ENCODE measurements around the gene ZFPM1.
A peak's percentile ranks its signal among the peaks of the same experiment; 100 is the strongest.

Gene ZFPM1

DNA sequence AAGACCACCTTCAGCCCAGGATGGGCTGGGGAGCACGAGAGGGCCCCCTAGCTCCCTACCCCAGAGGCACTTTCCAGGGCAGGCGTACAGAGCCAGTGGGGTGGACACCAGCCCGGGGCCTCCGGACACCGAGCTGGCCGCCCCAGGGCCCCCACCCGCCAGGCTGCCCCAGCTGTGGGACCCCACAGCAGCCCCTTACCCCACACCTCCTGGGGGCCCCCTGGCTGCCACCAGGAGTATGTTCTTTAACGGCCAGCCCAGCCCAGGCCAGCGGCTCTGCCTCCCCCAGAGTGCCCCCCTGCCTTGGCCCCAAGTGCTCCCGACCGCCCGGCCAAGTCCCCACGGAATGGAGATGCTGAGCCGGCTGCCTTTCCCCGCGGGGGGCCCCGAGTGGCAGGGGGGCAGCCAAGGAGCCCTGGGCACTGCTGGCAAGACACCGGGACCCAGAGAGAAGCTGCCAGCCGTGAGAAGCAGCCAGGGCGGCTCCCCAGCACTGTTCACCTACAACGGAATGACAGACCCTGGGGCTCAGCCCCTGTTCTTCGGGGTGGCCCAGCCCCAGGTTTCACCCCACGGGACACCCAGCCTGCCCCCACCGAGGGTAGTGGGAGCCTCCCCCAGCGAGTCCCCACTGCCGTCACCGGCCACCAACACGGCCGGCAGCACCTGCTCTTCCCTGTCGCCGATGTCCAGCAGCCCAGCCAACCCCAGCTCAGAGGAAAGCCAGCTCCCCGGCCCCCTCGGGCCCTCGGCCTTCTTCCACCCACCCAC is 24.3 kb upstream of the ZFPM1 start:
- no peaks in the 10 kb centered on the region for H3K36me3 ChIP-seq (ENCODE audit: control insufficient read depth, insufficient read depth, low read length)
- no peak overlapping the region for H3K4me3 ChIP-seq (ENCODE audit: extremely low read depth, insufficient read depth, low read length, poor library complexity, severe bottlenecking)
- H3K27ac ChIP-seq (ENCODE audit: low read depth, low read length, severe bottlenecking): no peak overlapping the region
- no peaks in the 10 kb centered on the region for H3K9me3 ChIP-seq (ENCODE audit: control insufficient read depth, low read length)
- peaks cover 2% of the 10 kb centered on the region for H3K4me1 ChIP-seq (ENCODE audit: control insufficient read depth, insufficient read depth, low read length, poor library complexity, severe bottlenecking)
- 91 to 92% methylated on average over 20 to 26 of the region's 34 CpGs for WGBS, 2 experiments (ENCODE audit: insufficient coverage in 2 of 2)

DNA sequence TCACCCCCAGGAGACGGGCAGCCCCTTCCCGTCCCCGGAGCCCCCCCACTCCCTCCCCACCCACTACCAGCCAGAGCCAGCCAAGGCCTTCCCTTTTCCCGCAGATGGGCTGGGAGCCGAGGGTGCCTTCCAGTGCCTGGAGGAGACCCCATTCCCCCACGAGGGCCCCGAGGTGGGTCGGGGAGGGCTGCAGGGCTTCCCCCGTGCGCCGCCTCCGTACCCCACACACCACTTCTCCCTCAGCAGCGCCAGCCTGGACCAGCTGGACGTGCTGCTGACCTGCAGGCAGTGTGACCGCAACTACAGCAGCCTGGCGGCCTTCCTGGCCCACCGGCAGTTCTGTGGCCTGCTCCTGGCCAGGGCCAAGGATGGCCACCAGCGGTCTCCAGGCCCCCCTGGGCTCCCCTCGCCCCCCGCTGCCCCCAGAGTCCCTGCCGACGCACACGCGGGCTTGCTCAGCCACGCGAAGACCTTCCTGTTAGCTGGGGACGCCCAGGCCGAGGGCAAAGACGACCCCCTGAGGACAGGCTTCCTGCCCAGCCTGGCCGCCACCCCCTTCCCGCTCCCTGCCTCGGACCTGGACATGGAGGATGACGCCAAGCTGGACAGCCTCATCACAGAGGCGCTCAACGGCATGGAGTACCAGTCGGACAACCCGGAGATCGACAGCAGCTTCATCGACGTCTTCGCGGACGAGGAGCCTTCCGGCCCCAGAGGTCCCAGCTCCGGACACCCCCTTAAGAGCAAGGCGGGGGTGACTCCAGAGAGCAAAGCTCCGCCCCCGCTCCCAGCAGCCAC is 23.5 kb upstream of the ZFPM1 start:
- no peaks in the 10 kb centered on the region for H3K9me3 ChIP-seq (ENCODE audit: control insufficient read depth, low read length)
- 91% methylated on average over 25 to 42 of the region's 48 CpGs for WGBS, 2 experiments (ENCODE audit: insufficient coverage in 2 of 2)
- no peak overlapping the region for H3K27ac ChIP-seq (ENCODE audit: low read depth, low read length, severe bottlenecking)
- H3K4me1 ChIP-seq (ENCODE audit: control insufficient read depth, insufficient read depth, low read length, poor library complexity, severe bottlenecking): peaks cover 2% of the 10 kb centered on the region
- H3K36me3 ChIP-seq (ENCODE audit: control insufficient read depth, insufficient read depth, low read length): no peaks in the 10 kb centered on the region
- peak overlapping the region; percentile 25 for H3K4me3 ChIP-seq (ENCODE audit: extremely low read depth, insufficient read depth, low read length, poor library complexity, severe bottlenecking)

DNA sequence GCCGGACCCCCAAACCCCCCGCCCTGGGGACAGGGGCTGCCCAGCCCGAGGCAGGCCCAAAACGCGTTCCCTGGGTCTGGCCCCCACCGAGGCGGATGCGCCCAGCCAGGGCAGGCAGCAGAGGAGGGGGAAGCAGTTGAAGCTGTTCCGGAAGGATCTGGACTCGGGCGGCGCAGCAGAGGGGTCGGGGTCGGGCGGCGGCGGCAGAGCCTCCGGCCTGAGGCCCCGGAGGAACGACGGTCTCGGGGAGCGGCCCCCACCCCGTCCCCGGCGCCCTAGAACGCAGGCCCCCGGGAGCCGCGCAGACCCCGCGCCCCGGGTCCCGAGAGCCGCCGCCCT is 22.9 kb upstream of the ZFPM1 start:
- no peaks in the 10 kb centered on the region for H3K36me3 ChIP-seq (ENCODE audit: control insufficient read depth, insufficient read depth, low read length)
- H3K27ac ChIP-seq (ENCODE audit: low read depth, low read length, severe bottlenecking): no peak overlapping the region
- H3K4me3 ChIP-seq (ENCODE audit: extremely low read depth, insufficient read depth, low read length, poor library complexity, severe bottlenecking): peak overlapping the region; percentile 25
- H3K4me1 ChIP-seq (ENCODE audit: control insufficient read depth, insufficient read depth, low read length, poor library complexity, severe bottlenecking): peaks cover 2% of the 10 kb centered on the region
- no peaks in the 10 kb centered on the region for H3K9me3 ChIP-seq (ENCODE audit: control insufficient read depth, low read length)
- 31 to 44% methylated on average over 32 to 34 of the region's 36 CpGs for WGBS, 2 experiments (ENCODE audit: insufficient coverage in 2 of 2)

DNA sequence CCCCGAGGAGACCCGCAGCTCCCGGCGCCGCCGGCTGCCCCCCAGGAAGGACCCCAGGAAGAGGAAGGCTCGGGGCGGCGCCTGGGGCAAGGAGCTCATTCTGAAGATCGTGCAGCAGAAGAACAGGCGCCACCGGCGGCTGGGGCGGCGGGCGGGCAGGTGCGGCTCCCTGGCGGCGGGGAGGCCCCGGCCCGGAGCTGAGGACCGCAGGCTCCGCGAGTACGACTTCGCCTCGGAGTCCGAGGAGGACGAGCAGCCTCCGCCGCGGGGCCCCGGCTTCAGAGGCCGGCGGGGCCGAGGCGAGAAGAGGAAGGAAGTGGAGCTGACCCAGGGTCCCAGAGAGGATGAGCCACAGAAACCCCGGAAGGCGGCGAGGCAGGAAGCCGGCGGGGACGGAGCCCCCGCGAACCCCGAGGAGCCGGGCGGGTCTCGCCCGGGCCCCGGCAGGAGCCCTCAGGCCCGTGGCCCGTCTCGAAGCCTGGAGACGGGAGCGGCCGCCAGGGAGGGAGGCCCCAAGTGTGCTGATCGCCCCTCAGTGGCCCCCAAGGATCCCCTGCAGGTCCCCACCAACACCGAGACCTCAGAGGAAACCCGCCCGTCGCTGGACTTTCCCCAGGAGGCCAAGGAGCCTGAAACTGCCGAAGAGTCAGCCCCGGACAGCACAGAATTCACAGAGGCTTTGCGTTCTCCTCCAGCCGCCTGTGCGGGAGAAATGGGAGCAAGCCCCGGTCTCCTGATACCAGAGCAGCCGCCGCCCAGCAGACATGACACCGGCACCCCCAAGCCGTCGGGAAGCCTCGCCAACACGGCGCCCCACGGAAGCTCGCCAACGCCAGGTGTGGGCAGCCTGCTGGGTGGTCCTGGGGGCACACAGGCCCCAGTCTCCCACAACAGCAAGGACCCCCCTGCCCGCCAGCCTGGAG is 22.3 kb upstream of the ZFPM1 start:
- no peak overlapping the region for H3K27ac ChIP-seq (ENCODE audit: low read depth, low read length, severe bottlenecking)
- H3K36me3 ChIP-seq (ENCODE audit: control insufficient read depth, insufficient read depth, low read length): no peaks in the 10 kb centered on the region
- peak overlapping the region; percentile 25 for H3K4me3 ChIP-seq (ENCODE audit: extremely low read depth, insufficient read depth, low read length, poor library complexity, severe bottlenecking)
- H3K4me1 ChIP-seq (ENCODE audit: control insufficient read depth, insufficient read depth, low read length, poor library complexity, severe bottlenecking): peaks cover 2% of the 10 kb centered on the region
- WGBS, 2 experiments (ENCODE audit: insufficient coverage in 2 of 2): 44% methylated on average over 72 to 79 of the region's 80 CpGs
- H3K9me3 ChIP-seq (ENCODE audit: control insufficient read depth, low read length): no peaks in the 10 kb centered on the region

DNA sequence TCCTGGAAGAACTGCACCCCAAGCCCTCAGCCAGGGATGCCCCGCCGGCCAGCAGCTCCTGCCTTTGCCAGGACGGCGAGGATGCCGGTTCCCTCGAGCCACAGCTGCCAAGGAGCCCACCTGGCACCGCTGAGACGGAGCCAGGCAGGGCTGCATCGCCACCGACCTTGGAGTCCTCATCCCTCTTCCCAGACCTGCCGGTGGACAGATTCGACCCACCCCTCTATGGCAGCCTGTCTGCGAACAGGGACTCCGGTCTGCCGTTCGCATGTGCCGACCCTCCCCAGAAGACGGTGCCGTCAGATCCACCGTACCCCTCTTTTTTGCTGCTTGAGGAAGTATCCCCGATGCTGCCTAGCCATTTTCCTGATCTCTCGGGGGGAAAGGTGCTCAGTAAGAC is 21.4 kb upstream of the ZFPM1 start:
- Histone ChIP-seq H3K9me3 (ENCODE audit: control insufficient read depth, low read length) (no peaks in the 10 kb centered on the region), H3K4me3 (ENCODE audit: extremely low read depth, insufficient read depth, low read length, poor library complexity, severe bottlenecking) (no peak overlapping the region), H3K4me1 (ENCODE audit: control insufficient read depth, insufficient read depth, low read length, poor library complexity, severe bottlenecking) (peaks cover 2% of the 10 kb centered on the region), H3K36me3 (ENCODE audit: control insufficient read depth, insufficient read depth, low read length) (no peaks in the 10 kb centered on the region), H3K27ac (ENCODE audit: low read depth, low read length, severe bottlenecking) (no peak overlapping the region)
- WGBS, 2 experiments (ENCODE audit: insufficient coverage in 2 of 2): 90 to 91% methylated on average over 22 of the region's 22 CpGs

DNA sequence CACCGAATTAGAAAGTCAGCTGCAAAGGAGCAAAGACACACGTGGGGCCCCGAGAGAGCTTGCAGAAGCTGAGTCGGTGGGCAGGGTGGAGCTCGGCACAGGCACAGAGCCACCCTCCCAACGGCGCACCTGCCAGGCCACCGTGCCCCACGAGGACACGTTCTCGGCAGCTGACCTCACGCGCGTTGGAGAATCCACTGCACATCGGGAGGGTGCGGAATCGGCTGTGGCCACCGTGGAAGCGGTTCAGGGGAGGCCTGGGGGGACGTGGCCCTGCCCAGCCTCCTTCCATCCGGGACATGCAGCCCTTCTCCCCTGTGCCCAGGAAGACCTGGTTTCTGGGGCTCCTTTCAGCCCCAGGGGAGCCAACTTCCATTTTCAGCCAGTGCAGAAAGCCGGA is 20.9 kb upstream of the ZFPM1 start:
- Histone ChIP-seq H3K27ac (ENCODE audit: low read depth, low read length, severe bottlenecking) (no peak overlapping the region), H3K4me3 (ENCODE audit: extremely low read depth, insufficient read depth, low read length, poor library complexity, severe bottlenecking) (no peak overlapping the region), H3K36me3 (ENCODE audit: control insufficient read depth, insufficient read depth, low read length) (no peaks in the 10 kb centered on the region), H3K4me1 (ENCODE audit: control insufficient read depth, insufficient read depth, low read length, poor library complexity, severe bottlenecking) (peaks cover 2% of the 10 kb centered on the region), H3K9me3 (ENCODE audit: control insufficient read depth, low read length) (no peaks in the 10 kb centered on the region)
- WGBS, 2 experiments (ENCODE audit: insufficient coverage in 2 of 2): 92 to 95% methylated on average over 20 to 22 of the region's 22 CpGs

DNA sequence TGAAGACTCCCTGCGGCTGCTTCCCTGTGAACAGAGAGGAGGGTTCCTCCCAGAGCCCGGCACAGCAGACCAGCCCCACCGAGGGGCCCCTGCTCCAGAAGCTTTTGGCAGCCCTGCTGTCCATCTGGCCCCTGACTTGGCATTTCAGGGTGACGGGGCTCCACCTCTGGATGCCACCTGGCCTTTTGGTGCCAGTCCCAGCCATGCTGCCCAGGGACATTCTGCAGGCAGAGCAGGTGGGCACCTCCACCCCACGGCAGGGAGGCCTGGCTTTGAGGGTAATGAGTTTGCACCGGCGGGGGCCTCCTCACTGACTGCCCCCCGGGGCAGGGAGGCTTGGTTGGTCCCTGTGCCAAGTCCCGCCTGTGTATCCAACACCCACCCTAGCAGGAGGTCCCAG is 20.3 kb upstream of the ZFPM1 start:
- Histone ChIP-seq H3K4me1 (ENCODE audit: control insufficient read depth, insufficient read depth, low read length, poor library complexity, severe bottlenecking) (peaks cover 2% of the 10 kb centered on the region), H3K36me3 (ENCODE audit: control insufficient read depth, insufficient read depth, low read length) (no peaks in the 10 kb centered on the region)
- WGBS, 2 experiments (ENCODE audit: insufficient coverage in 2 of 2): 92 to 96% methylated on average over 9 of the region's 9 CpGs

DNA sequence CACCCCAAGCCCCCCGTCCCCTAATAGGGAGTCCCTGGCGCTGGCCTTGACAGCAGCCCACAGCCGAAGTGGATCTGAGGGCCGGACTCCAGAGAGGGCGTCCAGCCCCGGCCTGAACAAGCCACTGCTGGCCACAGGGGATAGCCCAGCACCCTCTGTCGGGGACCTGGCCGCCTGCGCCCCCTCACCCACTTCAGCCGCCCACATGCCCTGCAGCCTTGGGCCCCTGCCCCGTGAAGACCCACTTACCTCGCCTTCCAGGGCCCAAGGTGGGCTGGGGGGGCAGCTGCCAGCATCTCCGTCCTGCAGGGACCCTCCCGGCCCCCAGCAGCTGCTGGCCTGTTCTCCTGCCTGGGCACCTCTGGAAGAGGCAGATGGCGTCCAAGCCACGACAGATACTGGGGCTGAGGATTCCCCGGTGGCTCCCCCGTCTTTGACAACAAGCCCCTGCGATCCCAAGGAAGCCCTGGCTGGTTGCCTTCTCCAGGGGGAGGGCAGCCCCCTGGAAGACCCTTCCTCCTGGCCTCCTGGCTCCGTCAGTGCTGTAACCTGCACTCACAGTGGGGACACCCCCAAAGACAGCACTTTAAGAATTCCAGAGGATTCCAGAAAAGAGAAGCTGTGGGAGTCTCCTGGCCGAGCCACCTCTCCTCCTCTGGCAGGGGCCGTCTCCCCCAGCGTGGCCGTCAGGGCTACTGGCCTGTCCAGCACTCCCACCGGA is 19.3 kb upstream of the ZFPM1 start:
- Histone ChIP-seq H3K36me3 (ENCODE audit: control insufficient read depth, insufficient read depth, low read length) (no peaks in the 10 kb centered on the region), H3K9me3 (ENCODE audit: control insufficient read depth, low read length) (no peaks in the 10 kb centered on the region), H3K4me3 (ENCODE audit: extremely low read depth, insufficient read depth, low read length, poor library complexity, severe bottlenecking) (no peak overlapping the region), H3K4me1 (ENCODE audit: control insufficient read depth, insufficient read depth, low read length, poor library complexity, severe bottlenecking) (peaks cover 2% of the 10 kb centered on the region), H3K27ac (ENCODE audit: low read depth, low read length, severe bottlenecking) (no peak overlapping the region)
- WGBS, 2 experiments (ENCODE audit: insufficient coverage in 2 of 2): 92 to 94% methylated on average over 22 to 24 of the region's 25 CpGs

More for the DNA sequence above, 20.3 kb upstream of the ZFPM1 start:
- Histone ChIP-seq H3K9me3 (ENCODE audit: control insufficient read depth, low read length) (no peaks in the 10 kb centered on the region), H3K27ac (ENCODE audit: low read depth, low read length, severe bottlenecking) (no peak overlapping the region), H3K4me3 (ENCODE audit: extremely low read depth, insufficient read depth, low read length, poor library complexity, severe bottlenecking) (no peak overlapping the region)

DNA sequence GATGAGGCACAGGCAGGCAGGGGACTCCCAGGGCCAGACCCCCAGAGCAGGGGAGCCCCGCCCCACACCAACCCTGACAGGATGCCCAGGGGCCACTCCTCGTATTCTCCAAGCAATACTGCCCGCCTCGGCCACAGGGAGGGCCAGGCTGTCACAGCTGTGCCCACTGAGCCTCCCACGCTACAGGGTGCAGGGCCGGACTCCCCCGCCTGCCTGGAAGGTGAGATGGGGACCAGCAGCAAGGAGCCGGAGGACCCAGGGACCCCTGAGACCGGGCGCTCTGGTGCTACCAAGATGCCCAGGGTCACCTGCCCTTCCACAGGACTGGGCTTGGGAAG is 18.8 kb upstream of the ZFPM1 start:
- peaks cover 2% of the 10 kb centered on the region for H3K4me1 ChIP-seq (ENCODE audit: control insufficient read depth, insufficient read depth, low read length, poor library complexity, severe bottlenecking)
- WGBS, 2 experiments (ENCODE audit: insufficient coverage in 2 of 2): 93 to 96% methylated on average over 8 of the region's 10 CpGs
- no peaks in the 10 kb centered on the region for H3K36me3 ChIP-seq (ENCODE audit: control insufficient read depth, insufficient read depth, low read length)
- no peaks in the 10 kb centered on the region for H3K9me3 ChIP-seq (ENCODE audit: control insufficient read depth, low read length)
- H3K4me3 ChIP-seq (ENCODE audit: extremely low read depth, insufficient read depth, low read length, poor library complexity, severe bottlenecking): no peak overlapping the region
- H3K27ac ChIP-seq (ENCODE audit: low read depth, low read length, severe bottlenecking): no peak overlapping the region

DNA sequence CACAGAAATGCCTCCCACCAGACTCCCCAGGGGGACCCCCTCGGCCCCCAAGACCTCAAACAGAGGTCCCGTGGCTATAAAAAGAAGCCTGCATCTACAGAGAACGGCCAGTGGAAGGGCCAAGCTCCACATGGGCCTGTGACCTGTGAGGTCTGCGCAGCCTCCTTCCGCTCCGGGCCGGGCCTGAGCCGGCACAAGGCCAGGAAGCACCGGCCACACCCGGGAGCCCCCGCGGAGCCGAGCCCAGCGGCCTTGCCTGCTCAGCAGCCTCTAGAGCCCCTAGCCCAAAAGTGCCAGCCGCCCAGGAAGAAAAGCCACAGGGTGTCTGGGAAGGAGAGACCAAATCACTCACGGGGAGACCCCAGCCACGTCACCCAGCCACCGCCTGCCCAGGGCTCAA is 18.3 kb upstream of the ZFPM1 start:
- H3K4me3 ChIP-seq (ENCODE audit: extremely low read depth, insufficient read depth, low read length, poor library complexity, severe bottlenecking): no peak overlapping the region

More for the DNA sequence above, 18.3 kb upstream of the ZFPM1 start:
- Histone ChIP-seq H3K4me1 (ENCODE audit: control insufficient read depth, insufficient read depth, low read length, poor library complexity, severe bottlenecking) (peaks cover 2% of the 10 kb centered on the region), H3K27ac (ENCODE audit: low read depth, low read length, severe bottlenecking) (no peak overlapping the region), H3K9me3 (ENCODE audit: control insufficient read depth, low read length) (no peaks in the 10 kb centered on the region), H3K36me3 (ENCODE audit: control insufficient read depth, insufficient read depth, low read length) (no peaks in the 10 kb centered on the region)
- WGBS, 2 experiments (ENCODE audit: insufficient coverage in 2 of 2): 89 to 91% methylated on average over 16 to 18 of the region's 18 CpGs

Measured in mesodermal cell (in vitro differentiated cells).